ENCODE results near the gene EIF5AL1. TPM values are rescaled to one million over a fixed set of nuclear protein-coding genes. Genes with fewer than 3 reads are reported as not detected.
"Not testable (repeated sequence)": the region's sequence is repeated elsewhere in the genome, so short reads cannot be mapped to it uniquely, and the experiment has no call there.

The EIF5AL1 gene
- total RNA-seq, 2 donors from 2014 or later = 0.19 to 1.6 TPM

DNA sequence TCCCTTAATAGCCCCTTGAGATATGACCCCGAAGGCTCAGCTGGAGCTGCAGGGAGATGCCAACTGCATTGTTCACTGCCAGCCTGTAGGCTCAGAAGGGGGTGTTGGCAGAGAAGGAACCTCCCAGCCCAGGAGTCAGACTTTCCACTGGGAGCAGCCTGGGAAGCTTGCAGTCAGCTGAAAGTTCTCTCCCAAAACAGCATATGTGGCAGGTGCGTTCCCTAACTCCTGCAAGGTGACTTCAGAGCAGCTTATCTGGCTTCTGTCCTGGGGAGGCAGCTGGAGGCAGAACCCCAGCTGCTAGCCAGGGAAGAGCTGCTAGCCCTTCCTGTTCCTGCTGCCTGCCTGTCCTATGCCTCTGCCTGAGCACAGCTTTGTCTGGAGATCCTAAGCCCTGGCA lies 39.8 kb downstream of the EIF5AL1 start:
- TF ChIP-seq, protein P1, sequence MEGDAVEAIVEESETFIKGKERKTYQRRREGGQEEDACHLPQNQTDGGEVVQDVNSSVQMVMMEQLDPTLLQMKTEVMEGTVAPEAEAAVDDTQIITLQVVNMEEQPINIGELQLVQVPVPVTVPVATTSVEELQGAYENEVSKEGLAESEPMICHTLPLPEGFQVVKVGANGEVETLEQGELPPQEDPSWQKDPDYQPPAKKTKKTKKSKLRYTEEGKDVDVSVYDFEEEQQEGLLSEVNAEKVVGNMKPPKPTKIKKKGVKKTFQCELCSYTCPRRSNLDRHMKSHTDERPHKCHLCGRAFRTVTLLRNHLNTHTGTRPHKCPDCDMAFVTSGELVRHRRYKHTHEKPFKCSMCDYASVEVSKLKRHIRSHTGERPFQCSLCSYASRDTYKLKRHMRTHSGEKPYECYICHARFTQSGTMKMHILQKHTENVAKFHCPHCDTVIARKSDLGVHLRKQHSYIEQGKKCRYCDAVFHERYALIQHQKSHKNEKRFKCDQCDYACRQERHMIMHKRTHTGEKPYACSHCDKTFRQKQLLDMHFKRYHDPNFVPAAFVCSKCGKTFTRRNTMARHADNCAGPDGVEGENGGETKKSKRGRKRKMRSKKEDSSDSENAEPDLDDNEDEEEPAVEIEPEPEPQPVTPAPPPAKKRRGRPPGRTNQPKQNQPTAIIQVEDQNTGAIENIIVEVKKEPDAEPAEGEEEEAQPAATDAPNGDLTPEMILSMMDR (IDR thresholded peaks at IDR 0.05) = no peak
- H3K9me3 ChIP-seq = no peaks in the 10 kb centered on the region
- no peaks in the 10 kb centered on the region for H3K36me3 ChIP-seq
- intact Hi-C loops (cut with DNase I) = no loop called here
- no peak for DNase-seq
- H3K4me3 ChIP-seq = no peak overlapping the region
- H3K27ac ChIP-seq = no peak overlapping the region
- H3K9ac ChIP-seq (ENCODE audit: low read depth in 2 of 2, low read length in 2 of 2) = no peak overlapping the region
- no peaks in the 10 kb centered on the region for H3K4me1 ChIP-seq
- H3K27me3 ChIP-seq = no peaks in the 10 kb centered on the region

DNA sequence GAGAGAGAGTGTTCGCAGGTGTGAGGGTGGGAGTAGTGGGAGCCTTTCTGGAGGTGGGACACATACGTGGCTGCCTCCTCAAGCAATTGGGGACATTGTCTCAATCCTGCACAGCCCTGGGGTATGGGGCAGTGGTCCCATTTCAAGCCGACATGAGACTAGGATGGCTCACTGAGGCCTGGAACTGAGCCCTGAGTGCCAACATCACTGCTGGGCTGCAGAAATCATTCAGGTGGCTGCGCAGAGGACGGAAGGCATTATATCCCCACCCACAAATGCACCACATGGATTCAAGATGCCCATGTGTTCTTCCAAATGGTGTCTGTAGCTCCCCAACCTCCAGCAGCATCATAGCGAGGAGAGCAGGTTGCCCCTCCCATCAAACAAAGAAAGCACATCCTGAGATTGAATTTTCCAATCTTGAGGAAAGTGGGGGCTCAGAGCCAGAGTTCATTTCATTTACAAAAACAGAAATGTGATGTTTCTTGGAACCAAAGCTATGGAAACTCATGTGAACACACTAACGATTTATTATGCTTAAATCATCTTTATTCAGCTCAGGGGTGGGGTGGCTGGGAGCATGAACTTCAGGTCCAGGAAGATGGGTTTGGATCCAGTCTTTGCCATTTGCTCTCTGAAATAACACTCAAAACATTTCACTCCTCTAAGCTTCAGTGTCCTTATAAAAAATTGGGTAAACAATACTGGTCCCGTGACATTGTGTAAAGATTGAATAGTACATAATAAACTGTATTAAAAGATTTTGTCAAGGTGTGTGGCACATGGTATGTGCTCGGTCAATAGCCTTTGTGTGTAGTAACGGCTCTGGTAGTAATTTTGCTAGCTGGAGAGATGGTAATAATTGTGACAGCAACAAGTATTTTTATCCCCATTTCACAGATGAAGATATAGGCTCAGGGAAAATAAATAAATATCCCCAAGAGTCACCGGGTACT lies 43.3 kb downstream of the EIF5AL1 start:
- intact Hi-C loops (cut with DNase I) = no loop called here

DNA sequence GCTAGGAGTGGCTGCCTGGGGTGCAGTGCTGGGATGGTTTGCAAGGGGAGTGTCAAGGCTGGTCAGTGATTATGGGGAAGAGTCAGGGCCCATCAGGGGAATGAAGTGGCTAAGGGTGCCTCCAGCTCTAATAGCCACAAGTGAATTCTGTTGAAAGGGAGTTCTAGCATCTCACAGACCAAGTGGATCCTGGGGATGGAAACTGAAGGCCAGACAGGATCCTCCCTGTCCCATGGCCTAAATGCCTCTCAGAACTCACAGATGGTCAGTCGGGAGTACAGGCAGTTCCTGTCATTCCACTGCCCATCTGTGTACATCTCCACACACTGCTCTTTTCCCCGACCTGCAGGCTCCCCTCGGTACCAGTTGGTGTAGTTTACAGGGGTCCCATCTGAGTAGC lies 44.6 kb downstream of the EIF5AL1 start:
- H3K4me3 ChIP-seq; DNase-seq; H3K36me3 ChIP-seq; H3K9ac ChIP-seq (ENCODE audit: low read depth in 2 of 2, low read length in 2 of 2); H3K27ac ChIP-seq; H3K4me1 ChIP-seq; H3K9me3 ChIP-seq; intact Hi-C loops (cut with DNase I); H3K27me3 ChIP-seq: not testable (repeated sequence)

More for the DNA sequence above, 43.3 kb downstream of the EIF5AL1 start:
- Histone ChIP-seq H3K4me3 (no peak overlapping the region), H3K36me3 (no peaks in the 10 kb centered on the region), H3K9me3 (no peaks in the 10 kb centered on the region), H3K27me3 (no peaks in the 10 kb centered on the region), H3K4me1 (peaks cover 3% of the 10 kb centered on the region), H3K9ac (ENCODE audit: low read depth in 2 of 2, low read length in 2 of 2) (no peak overlapping the region), H3K27ac (no peak overlapping the region)
- DNase-seq = no peak
- TF ChIP-seq, protein P1 (IDR thresholded peaks at IDR 0.05) = no peak

DNA sequence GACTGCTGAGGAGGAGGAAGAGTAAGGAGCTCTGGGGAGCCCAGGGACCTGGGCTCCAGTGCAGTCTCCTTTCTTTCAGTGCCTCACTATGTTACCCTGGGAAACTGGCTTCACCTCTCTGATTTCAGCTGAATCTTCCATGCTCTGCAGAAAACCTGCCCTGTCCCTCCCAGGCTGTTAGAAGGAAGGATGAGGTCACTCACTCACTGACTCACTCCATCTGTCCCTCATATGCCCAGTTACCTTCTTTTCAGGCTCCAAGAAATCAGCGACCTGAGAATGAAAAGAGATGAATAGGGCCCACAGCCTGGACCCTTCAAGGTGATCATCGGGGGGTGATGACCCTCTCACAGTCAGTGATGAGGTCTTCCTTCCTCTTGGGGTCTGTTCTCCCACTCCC lies 47.4 kb downstream of the EIF5AL1 start:
- intact Hi-C loops (cut with DNase I) = no loop called here
- Histone ChIP-seq H3K36me3 (no peaks in the 10 kb centered on the region), H3K4me3 (no peak overlapping the region), H3K4me1 (peaks cover 8% of the 10 kb centered on the region), H3K9me3 (no peaks in the 10 kb centered on the region), H3K9ac (ENCODE audit: low read depth in 2 of 2, low read length in 2 of 2) (no peak overlapping the region), H3K27ac (peak overlapping the region; percentile 34), H3K27me3 (no peaks in the 10 kb centered on the region)
- DNase-seq = no peak
- TF ChIP-seq, protein P1 (IDR thresholded peaks at IDR 0.05) = no peak

DNA sequence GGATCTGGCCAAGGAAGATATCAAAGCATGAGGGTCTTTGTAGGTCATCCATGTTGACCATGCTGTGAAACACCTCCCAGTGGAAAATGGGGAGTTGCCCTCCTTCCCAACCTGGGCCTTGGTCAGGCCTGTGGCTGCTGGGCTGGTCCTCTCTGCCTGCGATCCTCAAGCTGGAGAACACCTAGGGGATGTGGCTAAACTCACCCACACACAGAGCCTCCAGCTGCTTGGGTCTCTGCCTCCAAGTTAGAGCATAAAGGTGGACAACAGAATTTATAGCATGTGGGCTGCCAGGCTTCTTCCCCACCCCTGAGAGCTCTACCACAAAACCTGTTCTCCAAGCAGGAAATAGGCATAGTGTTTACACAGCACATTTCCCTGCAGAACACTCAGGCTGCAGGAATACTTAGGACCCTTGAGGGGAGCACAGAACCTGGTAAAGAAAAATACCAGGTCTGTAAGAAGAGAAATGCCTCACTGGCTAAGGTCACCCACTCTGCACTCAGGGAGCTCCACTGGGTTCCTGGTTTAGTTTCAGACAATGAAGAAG lies 47.9 kb downstream of the EIF5AL1 start, which contains the start of gene SFTPA2:
SFTPA2 (minus strand) TSS at position 248 of the 550 bp plus-strand sequence. CDS start 924 bp downstream, outside the sequence.
- Histone ChIP-seq H3K4me1 (peaks cover 8% of the 10 kb centered on the region), H3K9me3 (no peaks in the 10 kb centered on the region), H3K27ac (peak within 1 kb of the TSS; percentile 34), H3K27me3 (no peaks in the 10 kb centered on the region), H3K9ac (ENCODE audit: low read depth in 2 of 2, low read length in 2 of 2) (no peak within 1 kb of the TSS), H3K4me3 (no peak within 1 kb of the TSS), H3K36me3 (no peaks in the 10 kb centered on the region)
- intact Hi-C loops (cut with DNase I) = no loop called here
- TF ChIP-seq, protein P1 (IDR thresholded peaks at IDR 0.05) = no peak
- DNase-seq = peak; percentile 34
